ENCODE measurements around the gene CBLN1.

Gene CBLN1

DNA sequence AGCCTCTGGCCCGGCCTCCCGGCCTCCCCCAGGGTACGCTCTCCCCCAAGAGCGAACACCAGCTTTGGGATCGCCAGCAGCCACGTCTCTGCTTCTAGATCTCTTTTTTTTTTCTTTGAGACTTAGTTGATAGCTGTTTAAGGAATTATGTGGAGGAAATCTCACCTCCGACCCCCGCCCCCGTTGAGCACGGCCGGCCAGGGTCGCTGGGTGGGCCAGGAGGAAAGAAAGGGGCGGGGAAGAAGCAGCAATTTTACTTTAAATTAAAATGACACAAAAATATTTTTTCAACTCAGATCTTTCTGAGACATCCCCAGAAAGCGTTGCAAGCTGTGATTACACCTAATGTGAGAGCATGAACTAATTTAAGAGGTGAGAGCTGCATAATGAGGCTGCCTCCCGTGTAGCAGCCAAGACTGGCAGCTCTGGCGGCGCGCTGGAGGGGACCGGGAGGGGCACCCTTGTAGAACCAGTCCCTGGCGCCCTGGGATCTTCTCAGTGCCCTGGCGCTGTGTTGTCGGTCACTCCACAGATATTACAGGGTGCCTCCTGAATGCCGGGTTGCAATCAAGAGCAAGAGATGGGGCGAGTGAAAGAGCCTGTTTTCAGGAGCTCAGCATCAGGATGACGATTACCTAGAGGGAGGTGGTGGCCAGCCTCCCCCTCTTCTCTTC, 1.9 kb upstream of the CBLN1 start:
- no peak overlapping the region for H3K4me3 ChIP-seq (replicated peaks; ENCODE audit: low read depth, low read length)
- TF ChIP-seq, protein P1, sequence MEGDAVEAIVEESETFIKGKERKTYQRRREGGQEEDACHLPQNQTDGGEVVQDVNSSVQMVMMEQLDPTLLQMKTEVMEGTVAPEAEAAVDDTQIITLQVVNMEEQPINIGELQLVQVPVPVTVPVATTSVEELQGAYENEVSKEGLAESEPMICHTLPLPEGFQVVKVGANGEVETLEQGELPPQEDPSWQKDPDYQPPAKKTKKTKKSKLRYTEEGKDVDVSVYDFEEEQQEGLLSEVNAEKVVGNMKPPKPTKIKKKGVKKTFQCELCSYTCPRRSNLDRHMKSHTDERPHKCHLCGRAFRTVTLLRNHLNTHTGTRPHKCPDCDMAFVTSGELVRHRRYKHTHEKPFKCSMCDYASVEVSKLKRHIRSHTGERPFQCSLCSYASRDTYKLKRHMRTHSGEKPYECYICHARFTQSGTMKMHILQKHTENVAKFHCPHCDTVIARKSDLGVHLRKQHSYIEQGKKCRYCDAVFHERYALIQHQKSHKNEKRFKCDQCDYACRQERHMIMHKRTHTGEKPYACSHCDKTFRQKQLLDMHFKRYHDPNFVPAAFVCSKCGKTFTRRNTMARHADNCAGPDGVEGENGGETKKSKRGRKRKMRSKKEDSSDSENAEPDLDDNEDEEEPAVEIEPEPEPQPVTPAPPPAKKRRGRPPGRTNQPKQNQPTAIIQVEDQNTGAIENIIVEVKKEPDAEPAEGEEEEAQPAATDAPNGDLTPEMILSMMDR (IDR thresholded peaks at IDR 0.05; ENCODE audit: low read depth, low read length, missing control alignments) = no peak
- DNase-seq (ENCODE audit: extremely low read depth, low read depth) = no peak

DNA sequence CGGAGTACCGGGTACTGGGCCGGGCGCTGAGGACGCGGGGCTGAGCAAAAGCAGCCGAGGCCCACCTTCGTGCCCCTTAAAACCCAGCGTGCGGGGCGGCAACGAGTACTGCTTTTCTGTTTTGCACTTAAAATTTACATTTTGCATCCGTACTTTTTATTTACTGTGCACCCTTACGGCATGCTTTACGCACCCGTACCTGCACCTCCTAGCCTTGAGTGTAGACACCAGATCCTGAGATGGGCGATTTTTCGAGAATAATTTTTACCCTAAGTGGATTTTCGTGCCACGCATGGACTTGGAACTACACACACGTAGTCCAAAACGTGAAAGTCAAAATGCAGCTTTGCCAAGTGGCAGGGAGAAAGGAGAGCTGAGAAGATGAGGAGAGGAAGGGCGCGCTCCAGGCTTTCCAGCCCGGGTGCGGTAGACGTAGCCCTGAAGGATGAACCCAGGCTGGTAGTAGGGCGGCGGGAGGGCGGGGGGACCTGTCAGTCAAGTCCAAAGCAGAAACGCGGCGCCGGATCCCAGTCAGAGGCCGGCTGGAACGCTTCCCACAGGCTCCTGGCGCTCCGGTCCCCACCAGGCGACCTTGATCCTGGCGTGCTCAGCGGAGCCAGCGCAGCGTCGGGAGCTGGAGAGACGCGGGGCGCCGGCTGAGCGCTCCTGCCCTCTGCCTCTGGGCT, 1.2 kb upstream of the CBLN1 start:
- TF ChIP-seq, protein P1 (IDR thresholded peaks at IDR 0.05; ENCODE audit: low read depth, low read length, missing control alignments) = no peak
- no peak for DNase-seq (ENCODE audit: extremely low read depth, low read depth)
- H3K4me3 ChIP-seq (replicated peaks; ENCODE audit: low read depth, low read length) = no peak overlapping the region

DNA sequence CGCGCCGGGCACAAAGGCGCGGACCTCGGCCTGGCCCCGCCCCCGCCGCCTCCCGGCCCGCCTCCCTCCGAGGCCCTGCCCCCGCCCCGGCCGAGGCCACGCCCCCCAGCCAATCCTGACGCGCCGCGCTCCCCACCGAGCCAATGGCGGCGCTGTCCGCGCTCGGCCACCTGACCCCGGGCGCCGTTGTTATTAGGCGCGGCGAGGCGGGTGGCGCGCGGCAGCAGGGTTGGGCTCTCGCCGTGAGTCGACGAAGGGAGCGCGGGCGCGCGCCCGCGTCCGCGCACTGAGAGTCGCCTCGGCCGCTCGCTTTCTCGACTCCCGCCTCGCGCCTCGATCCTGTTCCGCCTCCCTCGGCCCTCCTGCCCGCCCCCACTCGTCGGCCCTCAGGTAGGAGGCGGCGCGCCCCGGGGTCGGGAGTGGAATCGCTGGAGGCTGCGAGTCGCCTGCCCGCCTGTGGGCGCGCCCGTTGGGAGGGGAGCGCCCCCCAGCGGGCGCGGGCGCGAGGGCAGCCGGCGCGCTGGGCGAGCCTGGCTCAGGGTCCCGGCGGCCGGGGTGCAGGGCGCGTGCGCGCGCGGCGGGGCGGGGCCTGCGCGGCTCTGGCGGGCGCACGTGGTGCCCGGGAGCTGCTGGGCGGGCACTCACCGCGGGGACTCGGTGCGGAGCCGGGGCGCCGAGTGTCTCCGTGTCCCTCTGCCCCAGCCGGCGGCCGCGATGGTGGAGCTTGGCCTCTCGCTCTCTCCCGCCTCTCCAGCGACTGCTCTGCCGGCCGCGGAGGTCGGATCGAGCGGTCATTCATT, 405 bp upstream of the CBLN1 start:
- no peak overlapping the region for H3K4me3 ChIP-seq (replicated peaks; ENCODE audit: low read depth, low read length)
- DNase-seq (ENCODE audit: extremely low read depth, low read depth) = peak; percentile 21
- TF ChIP-seq, protein P1 (IDR thresholded peaks at IDR 0.05; ENCODE audit: low read depth, low read length, missing control alignments) = no peak

DNA sequence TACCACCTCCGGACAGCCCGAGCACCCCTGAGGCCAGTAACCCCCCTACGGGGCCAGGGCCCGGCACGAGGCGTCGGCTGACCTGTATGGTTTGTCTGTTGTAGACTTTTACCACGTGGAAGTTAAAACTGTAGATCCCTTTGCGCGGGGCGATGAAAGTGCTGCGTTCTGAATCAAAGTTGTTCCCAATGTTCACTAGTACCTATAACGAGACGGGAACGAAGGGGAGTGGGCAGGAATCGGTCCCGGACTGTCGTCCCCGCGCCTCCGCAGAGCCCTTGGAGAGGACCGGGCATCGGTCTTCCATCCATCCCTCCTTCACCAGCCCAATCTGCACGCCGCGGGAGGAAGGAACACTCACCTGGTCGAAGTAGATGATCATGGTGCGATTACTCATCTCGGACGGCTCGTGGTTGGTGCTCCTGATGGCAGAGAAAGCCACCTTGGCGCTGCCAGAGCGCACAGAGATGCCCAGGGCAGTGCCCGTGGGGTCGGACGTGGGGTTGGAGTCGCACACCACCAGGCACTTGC, 732 bp downstream of the CBLN1 start:
- no peak for DNase-seq (ENCODE audit: extremely low read depth, low read depth)
- TF ChIP-seq, protein P1 (IDR thresholded peaks at IDR 0.05; ENCODE audit: low read depth, low read length, missing control alignments) = no peak
- H3K4me3 ChIP-seq (replicated peaks; ENCODE audit: low read depth, low read length) = no peak overlapping the region

DNA sequence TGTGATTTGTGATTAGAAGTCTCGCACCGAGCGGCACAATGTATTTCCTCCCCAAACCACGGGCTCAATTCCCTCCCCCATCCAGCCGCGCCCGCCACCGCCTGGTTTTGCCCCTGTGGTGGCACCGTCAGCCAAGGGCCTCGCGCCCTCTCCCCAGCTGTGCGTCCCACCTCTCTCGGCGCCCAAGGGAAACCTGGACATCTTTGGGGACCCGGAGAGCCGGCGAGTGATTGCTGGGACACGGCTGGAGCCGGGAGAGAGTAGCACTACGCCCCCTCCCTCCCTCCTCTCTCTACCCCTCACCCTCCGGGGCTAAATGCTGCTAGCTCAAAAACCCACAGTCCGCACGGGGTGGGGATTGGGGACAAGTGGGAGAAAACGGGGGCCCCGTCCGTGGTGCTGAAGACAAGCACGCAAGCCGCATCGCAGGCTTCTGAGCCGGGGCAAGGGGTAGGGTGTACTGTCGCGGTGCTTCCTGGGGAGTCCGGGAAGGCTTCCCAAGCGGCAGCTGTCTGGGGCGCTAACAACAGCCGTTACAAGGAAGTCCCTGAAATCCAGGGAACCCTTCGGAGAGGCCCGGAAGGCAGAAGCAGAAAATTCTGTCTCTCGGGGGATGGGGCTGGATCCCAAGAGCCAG, 1.4 kb downstream of the CBLN1 start:
- TF ChIP-seq, protein P1 (IDR thresholded peaks at IDR 0.05; ENCODE audit: low read depth, low read length, missing control alignments) = no peak
- no peak for DNase-seq (ENCODE audit: extremely low read depth, low read depth)
- no peak overlapping the region for H3K4me3 ChIP-seq (replicated peaks; ENCODE audit: low read depth, low read length)

DNA sequence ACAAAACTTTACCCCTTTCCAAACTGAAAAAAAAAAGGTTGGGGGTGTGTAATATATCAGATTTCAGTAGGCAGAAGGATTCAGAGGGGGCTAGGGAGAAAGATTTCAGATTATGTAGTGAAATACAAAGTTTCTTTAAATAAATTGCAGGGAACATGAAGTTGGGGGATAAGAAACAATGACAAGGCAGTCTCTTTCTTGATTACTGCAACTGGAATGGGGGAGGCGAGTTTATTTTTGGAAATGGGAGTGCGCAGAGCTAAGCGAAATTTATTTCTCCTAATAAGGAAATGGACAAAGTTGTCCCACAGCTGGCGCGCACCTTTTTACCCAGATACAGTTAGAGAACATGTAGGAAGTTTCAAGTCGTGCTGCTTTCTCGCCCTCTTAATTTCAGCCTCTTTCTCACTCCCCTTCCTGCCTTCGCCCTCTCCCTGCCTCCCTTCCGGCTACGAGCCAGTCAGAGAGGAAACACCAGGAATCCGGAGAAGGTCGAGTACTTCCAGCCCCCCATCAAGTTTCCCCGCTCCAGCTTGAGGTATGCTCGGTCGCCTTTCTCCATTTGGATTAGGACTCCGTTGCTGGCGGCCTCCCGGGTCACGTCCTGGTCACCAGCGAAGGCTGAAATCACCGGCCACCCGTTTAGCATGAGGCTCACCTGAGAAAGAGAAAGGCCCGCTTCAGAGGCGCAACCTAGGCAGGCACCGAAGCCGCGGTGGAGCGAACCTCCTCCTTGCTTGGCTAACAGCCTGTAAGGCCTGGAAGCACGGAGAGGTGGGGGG, 2.5 kb downstream of the CBLN1 start:
- DNase-seq (ENCODE audit: extremely low read depth, low read depth) = no peak
- TF ChIP-seq, protein P1 (IDR thresholded peaks at IDR 0.05; ENCODE audit: low read depth, low read length, missing control alignments) = no peak
- no peak overlapping the region for H3K4me3 ChIP-seq (replicated peaks; ENCODE audit: low read depth, low read length)
